HepG2 (cell line): Measurements from ENCODE around the gene COL18A1. TPM values are rescaled to one million over a fixed set of nuclear protein-coding genes. Genes with fewer than 3 reads are reported as not detected.

Experiments
- ATRX ChIP-seq: sonication (generic); formaldehyde crosslinking; IDR thresholded peaks from 2 replicates; pipeline ENCODE4 v1.4.0; 2020; ENCODE audit warnings: missing genetic modification reagents, borderline replicate concordance
- DNMT3B ChIP-seq: conservative IDR thresholded peaks from 2 replicates; pipeline ENCODE4 v1.6.1; 2016; ENCODE audit warnings: missing biosample characterization, control low read depth
- HMGA1 ChIP-seq: sonication (generic); formaldehyde crosslinking; conservative IDR thresholded peaks from 2 replicates; pipeline ENCODE4 v1.4.0; 2020; ENCODE audit warnings: missing genetic modification reagents
- JARID2 ChIP-seq: sonication (generic); formaldehyde crosslinking; IDR thresholded peaks from 2 replicates; pipeline ENCODE4 v1.8.1; 2023; ENCODE audit warnings: missing genetic modification reagents, inconsistent platforms; ENCODE audit not compliant: insufficient replicate concordance
- JUNB ChIP-seq: sonication (generic); formaldehyde crosslinking; IDR thresholded peaks from 2 replicates; pipeline ENCODE4 v1.8.0; 2022; ENCODE audit warnings: missing genetic modification reagents, mild to moderate bottlenecking, borderline replicate concordance
- MIER2 ChIP-seq: IDR thresholded peaks from 2 replicates; pipeline ENCODE4 v1.6.1; 2016; ENCODE audit warnings: missing biosample characterization, missing genetic modification reagents
- NFE2L2 ChIP-seq: fragments of 150-350 bp; IDR thresholded peaks from 2 replicates; pipeline ENCODE4 v1.6.1; 2014; ENCODE audit warnings: low read length
- NR2C2 ChIP-seq: sonication (generic); formaldehyde crosslinking; IDR thresholded peaks from 2 replicates; pipeline ENCODE4 v1.4.0; 2020; ENCODE audit warnings: missing genetic modification reagents, mild to moderate bottlenecking, moderate library complexity, borderline replicate concordance
- PHF8 ChIP-seq: sonication (generic); formaldehyde crosslinking; IDR thresholded peaks from 2 replicates; pipeline ENCODE4 v1.5.0; 2020; ENCODE audit warnings: missing genetic modification reagents
- PITX1 ChIP-seq: sonication (generic); formaldehyde crosslinking; IDR thresholded peaks from 2 replicates; pipeline ENCODE4 v1.5.1; 2020; ENCODE audit warnings: mild to moderate bottlenecking, missing genetic modification reagents
- SRSF1 ChIP-seq: fragments of 200-400 bp; formaldehyde crosslinking; optimal IDR thresholded peaks from 2 replicates; pipeline ENCODE3; 2017; ENCODE audit warnings: mild to moderate bottlenecking, low read depth, low read length, moderate library complexity
- SRSF9 ChIP-seq: fragments of 200-400 bp; formaldehyde crosslinking; IDR thresholded peaks from 2 replicates; pipeline ENCODE4 v1.6.1; 2018; ENCODE audit warnings: borderline replicate concordance, mild to moderate bottlenecking, low read depth, low read length; ENCODE audit not compliant: insufficient read depth, poor library complexity, severe bottlenecking
- SUZ12 ChIP-seq: fragments of 150-350 bp; IDR thresholded peaks from 2 replicates; pipeline ENCODE4 v1.6.1; 2014; ENCODE audit warnings: low read depth, low read length
- THAP11 ChIP-seq: IDR thresholded peaks from 2 replicates; pipeline ENCODE4 v1.6.1; 2016; ENCODE audit warnings: missing biosample characterization, missing genetic modification reagents
- XRCC5 ChIP-seq: fragments of 200-400 bp; formaldehyde crosslinking; optimal IDR thresholded peaks from 2 replicates; pipeline ENCODE3; 2017; ENCODE audit warnings: mild to moderate bottlenecking, low read length
- ZBTB10 ChIP-seq: sonication (generic); formaldehyde crosslinking; IDR thresholded peaks from 2 replicates; pipeline ENCODE4 v1.4.0; 2020; ENCODE audit warnings: missing genetic modification reagents, borderline replicate concordance
- ZC3H13 ChIP-seq: sonication (generic); formaldehyde crosslinking; IDR thresholded peaks from 2 replicates; pipeline ENCODE4 v1.8.1; 2023; ENCODE audit warnings: mild to moderate bottlenecking, missing genetic modification reagents, moderate library complexity
- ZNF7 ChIP-seq: IDR thresholded peaks from 2 replicates; pipeline ENCODE4 v1.6.1; 2016; ENCODE audit warnings: missing biosample characterization, missing genetic modification reagents
- ZNF724P ChIP-seq: sonication (generic); formaldehyde crosslinking; IDR thresholded peaks from 2 replicates; pipeline ENCODE4 v1.8.0; 2022; ENCODE audit warnings: missing genetic modification reagents, borderline replicate concordance
- ZNF747 ChIP-seq: sonication (generic); formaldehyde crosslinking; IDR thresholded peaks from 2 replicates; pipeline ENCODE4 v1.8.1; 2023; ENCODE audit warnings: missing genetic modification reagents, mild to moderate bottlenecking, borderline replicate concordance
- ZNF768 ChIP-seq: sonication (generic); formaldehyde crosslinking; IDR thresholded peaks from 2 replicates; pipeline ENCODE4 v1.4.0; 2020; ENCODE audit warnings: missing genetic modification reagents
- ZSCAN20 ChIP-seq: sonication (generic); formaldehyde crosslinking; IDR thresholded peaks from 2 replicates; pipeline ENCODE4 v1.4.0; 2020; ENCODE audit warnings: missing genetic modification reagents, mild to moderate bottlenecking, borderline replicate concordance
- ZSCAN22 ChIP-seq: sonication (generic); formaldehyde crosslinking; IDR thresholded peaks from 2 replicates; pipeline ENCODE4 v1.4.0; 2020; ENCODE audit warnings: mild to moderate bottlenecking, missing genetic modification reagents
- polyA plus RNA-seq, 8 experiments: library from polyadenylated mRNA; depleted of rRNA in 3 of 8; stranded (reverse) in 7 of 8; unstranded in 1 of 8; fragments of >200 nt; fragmentation: Illumina TruSeq in 4 of 8; extraction: Trizol in 4 of 8; gene quantifications; 2 replicates each; pipeline versions ENCODE4 v1.2.1 to v1.2.3, GENCODE V29; 2011 to 2016; ENCODE audit warnings: low read depth in 4 of 8, missing spikeins in 1 of 8, mixed read lengths in 1 of 8; ENCODE audit not compliant: insufficient read depth in 1 of 8
- total RNA-seq, 5 experiments: library from RNA; depleted of rRNA; stranded (reverse); fragments of >200 nt; fragmentation: Illumina TruSeq; extraction: Trizol; gene quantifications; 2 replicates each; pipeline ENCODE4 v1.2.3, GENCODE V29; 2016; ENCODE audit warnings: low read depth in 1 of 5
- TF ChIP-seq, protein P1 (sequence below): sonication (generic); formaldehyde crosslinking; IDR thresholded peaks from 2 replicates; pipeline ENCODE4 v1.4.0; 2020; ENCODE audit warnings: missing genetic modification reagents, mild to moderate bottlenecking, borderline replicate concordance
- TF ChIP-seq, protein P2 (sequence below): sonication (generic); formaldehyde crosslinking; IDR thresholded peaks from 2 replicates; pipeline ENCODE4 v1.9.0; 2022; ENCODE audit warnings: low read depth, missing genetic modification reagents

Gene COL18A1
- total and polyA plus RNA-seq, 2 of the 13 experiments (the other 11 are each of a cell fraction or from before 2014, with no cell fraction given) = 79.0 to 102 TPM

GRCh38 chr21:45472445-45473365 lies 67.7 kb downstream of the COL18A1 start (continued):
- TF ChIP-seq, protein P1, sequence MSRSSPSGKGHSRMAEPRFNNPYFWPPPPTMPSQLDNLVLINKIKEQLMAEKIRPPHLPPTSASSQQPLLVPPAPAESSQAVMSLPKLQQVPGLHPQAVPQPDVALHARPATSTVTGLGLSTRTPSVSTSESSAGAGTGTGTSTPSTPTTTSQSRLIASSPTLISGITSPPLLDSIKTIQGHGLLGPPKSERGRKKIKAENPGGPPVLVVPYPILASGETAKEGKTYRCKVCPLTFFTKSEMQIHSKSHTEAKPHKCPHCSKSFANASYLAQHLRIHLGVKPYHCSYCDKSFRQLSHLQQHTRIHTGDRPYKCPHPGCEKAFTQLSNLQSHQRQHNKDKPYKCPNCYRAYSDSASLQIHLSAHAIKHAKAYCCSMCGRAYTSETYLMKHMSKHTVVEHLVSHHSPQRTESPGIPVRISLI (CRISPR knock-in tag) = no peak
- TF ChIP-seq DNMT3B (CRISPR knock-in tag) = no peak
- TF ChIP-seq, protein P2, sequence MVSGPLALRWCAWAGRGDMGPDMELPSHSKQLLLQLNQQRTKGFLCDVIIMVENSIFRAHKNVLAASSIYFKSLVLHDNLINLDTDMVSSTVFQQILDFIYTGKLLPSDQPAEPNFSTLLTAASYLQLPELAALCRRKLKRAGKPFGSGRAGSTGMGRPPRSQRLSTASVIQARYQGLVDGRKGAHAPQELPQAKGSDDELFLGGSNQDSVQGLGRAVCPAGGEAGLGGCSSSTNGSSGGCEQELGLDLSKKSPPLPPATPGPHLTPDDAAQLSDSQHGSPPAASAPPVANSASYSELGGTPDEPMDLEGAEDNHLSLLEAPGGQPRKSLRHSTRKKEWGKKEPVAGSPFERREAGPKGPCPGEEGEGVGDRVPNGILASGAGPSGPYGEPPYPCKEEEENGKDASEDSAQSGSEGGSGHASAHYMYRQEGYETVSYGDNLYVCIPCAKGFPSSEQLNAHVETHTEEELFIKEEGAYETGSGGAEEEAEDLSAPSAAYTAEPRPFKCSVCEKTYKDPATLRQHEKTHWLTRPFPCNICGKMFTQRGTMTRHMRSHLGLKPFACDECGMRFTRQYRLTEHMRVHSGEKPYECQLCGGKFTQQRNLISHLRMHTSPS (CRISPR knock-in tag) = peak; percentile 68; the same call in 1 of the 2 replicates
- no peak for TF ChIP-seq JUNB (CRISPR knock-in tag)
- no peak for TF ChIP-seq JARID2 (CRISPR knock-in tag)
- no peak for TF ChIP-seq XRCC5
- no peak for TF ChIP-seq MIER2 (CRISPR knock-in tag)
- peak; percentile 34 for TF ChIP-seq ZNF747 (CRISPR knock-in tag)
- no peak for TF ChIP-seq ZNF768 (CRISPR knock-in tag)
- TF ChIP-seq ATRX (CRISPR knock-in tag) = no peak
- TF ChIP-seq ZSCAN22 (CRISPR knock-in tag) = no peak
- TF ChIP-seq ZC3H13 = no peak
- TF ChIP-seq SUZ12 = no peak
- peak; percentile 33; the same call in 1 of the 2 replicates for TF ChIP-seq THAP11 (CRISPR knock-in tag)
- no peak for TF ChIP-seq PHF8
- TF ChIP-seq ZNF7 (CRISPR knock-in tag) = no peak
- peak; percentile 52 for TF ChIP-seq SRSF1
- no peak for TF ChIP-seq SRSF9
- TF ChIP-seq HMGA1 (CRISPR knock-in tag) = no peak
- no peak; the same call in 1 of the 2 replicates for TF ChIP-seq ZNF724P (CRISPR knock-in tag)
- no peak for TF ChIP-seq NR2C2 (CRISPR knock-in tag)
- TF ChIP-seq ZSCAN20 (CRISPR knock-in tag) = no peak
- no peak for TF ChIP-seq ZBTB10 (CRISPR knock-in tag)
- TF ChIP-seq NFE2L2 = no peak
- peak; percentile 67 for TF ChIP-seq PITX1
